Lower leg skin (tissue), 4 donors: ENCODE measurements around the gene VPS26B. TPM values are rescaled to one million over a fixed set of nuclear protein-coding genes. Genes with fewer than 3 reads are reported as not detected.

Experiments used
- DNase-seq, 2 donors: peaks; one replicate each; pipeline ENCODE4 v3.0.0-alpha.2; 2019; ENCODE audit warnings: low spot score in 2 of 2
- H3K4me3 ChIP-seq: fragments of 200-600 bp; sonication (generic); 2 replicates; pipeline ENCODE4 v1.5.1; 2017; ENCODE audit warnings: mild to moderate bottlenecking, low read depth; ENCODE audit not compliant: poor library complexity, severe bottlenecking
- CTCF ChIP-seq, 3 donors: fragments of 450-650 bp; IDR thresholded peaks; one replicate each; pipeline ENCODE4 v1.5.1; 2016; ENCODE audit warnings: antibody characterized with exemption in 3 of 3, mild to moderate bottlenecking in 3 of 3, moderate library complexity in 2 of 3
- POLR2A ChIP-seq, 2 donors: fragments of 450-650 bp; IDR thresholded peaks; one replicate each; pipeline ENCODE4 v1.6.1; 2016 to 2017; ENCODE audit warnings: antibody characterized with exemption in 2 of 2, mild to moderate bottlenecking in 1 of 2, moderate library complexity in 1 of 2
- WGBS, 2 donors: methylation state at CpG; one replicate each; pipeline ENCODE4 v1.1.5; 2018; 5-methylcytosine and 5-hydroxymethylcytosine counted together
- intact Hi-C: fragments of 100-400 bp; cut with DNase I; formaldehyde crosslinking; loops from one replicate; pipeline ENCODE4 v1.15.0; 2023; ENCODE audit warnings: low total_unique reads
- total RNA-seq, 4 donors: library from RNA; depleted of rRNA; stranded (reverse); fragments of >200 nt; gene quantifications; one replicate each; pipeline ENCODE4 v1.1.0, GENCODE V29; 2016

The VPS26B gene
- total RNA-seq, 4 donors from 2014 or later: 50.6 to 76.5 (median 64.1) TPM

- TF ChIP-seq POLR2A (IDR thresholded peaks at IDR 0.05) (no peak), CTCF (IDR thresholded peaks at IDR 0.05) (no peak)
- H3K4me3 ChIP-seq: no peak overlapping the region
- intact Hi-C loops: no loop called here
- WGBS, 2 donors: 82 to 84% methylated on average over 7 of the region's 7 CpGs
- no peak for DNase-seq
Measured at GRCh38 chr11:134264966-134265764, 40.7 kb downstream of the VPS26B start.

GRCh38 chr11:134266440-134266839 lies 42.0 kb downstream of the VPS26B start:
- no peak overlapping the region for H3K4me3 ChIP-seq
- WGBS, 2 donors: 58 to 62% methylated on average over 5 of the region's 5 CpGs
- DNase-seq: no peak
- TF ChIP-seq POLR2A (IDR thresholded peaks at IDR 0.05): no peak
- TF ChIP-seq CTCF (IDR thresholded peaks at IDR 0.05): no peak
- intact Hi-C loops: no loop called here

- WGBS, 2 donors: 7 to 10% methylated on average over 3 of the region's 3 CpGs
- intact Hi-C loops: no loop called here
- no peak overlapping the region for H3K4me3 ChIP-seq
- TF ChIP-seq CTCF (IDR thresholded peaks at IDR 0.05) (no peak), POLR2A (IDR thresholded peaks at IDR 0.05) (no peak)
- peak; percentile 5 to 52 for DNase-seq
Measured at GRCh38 chr11:134266841-134267251, 42.4 kb downstream of the VPS26B start.

- no peak overlapping the region for H3K4me3 ChIP-seq
- peak in 1 of 2 donors; percentile 39 for DNase-seq
- 81 to 85% methylated on average over 5 of the region's 5 CpGs for WGBS, 2 donors
- TF ChIP-seq POLR2A (IDR thresholded peaks at IDR 0.05) (no peak), CTCF (IDR thresholded peaks at IDR 0.05) (no peak)
- intact Hi-C loops: no loop called here
Measured at GRCh38 chr11:134267461-134267860, 43.0 kb downstream of the VPS26B start.

GRCh38 chr11:134267966-134268365 lies 43.5 kb downstream of the VPS26B start:
- H3K4me3 ChIP-seq: no peak overlapping the region
- peak in 1 of 2 donors; percentile 37 for DNase-seq
- TF ChIP-seq POLR2A (IDR thresholded peaks at IDR 0.05): no peak
- no peak for TF ChIP-seq CTCF (IDR thresholded peaks at IDR 0.05)
- intact Hi-C loops: no loop called here
- WGBS, 2 donors: 86 to 92% methylated on average over 11 of the region's 11 CpGs
